Neuronal stem cell (in vitro differentiated cells): ENCODE results near the gene PIN1. TPM values are rescaled to one million over a fixed set of nuclear protein-coding genes. Genes with fewer than 3 reads are reported as not detected.

Source experiments
- DNase-seq: peaks from one replicate; pipeline ENCODE4 v3.0.0-alpha.2; 2013; ENCODE audit warnings: low spot score
- H2AFZ ChIP-seq: one replicate; pipeline ENCODE4 v1.6.1; 2013; ENCODE audit warnings: mild to moderate bottlenecking, low read length, inconsistent platforms
- H2AK5ac ChIP-seq: 2 replicates; pipeline ENCODE4 v1.6.1; 2013; ENCODE audit warnings: low read depth, mild to moderate bottlenecking, inconsistent platforms, low read length, moderate library complexity, mixed read lengths
- H2BK120ac ChIP-seq: 2 replicates; pipeline ENCODE4 v1.6.1; 2013; ENCODE audit warnings: low read depth, mild to moderate bottlenecking, inconsistent platforms, low read length, moderate library complexity, mixed read lengths
- H2BK12ac ChIP-seq: one replicate; pipeline ENCODE4 v1.6.1; 2013; ENCODE audit warnings: low read length, inconsistent platforms
- H2BK15ac ChIP-seq: 2 replicates; pipeline ENCODE4 v1.6.1; 2013; ENCODE audit warnings: mild to moderate bottlenecking, low read length, inconsistent platforms, mixed read lengths
- H2BK5ac ChIP-seq: one replicate; pipeline ENCODE4 v1.6.1; 2013; ENCODE audit warnings: inconsistent platforms, mild to moderate bottlenecking, low read length, moderate library complexity
- H3K14ac ChIP-seq: one replicate; pipeline ENCODE4 v1.6.1; 2013; ENCODE audit warnings: low read length, inconsistent platforms
- H3K18ac ChIP-seq: 2 replicates; pipeline ENCODE4 v1.6.1; 2013; ENCODE audit warnings: low read length, inconsistent platforms
- H3K23ac ChIP-seq: 2 replicates; pipeline ENCODE4 v1.6.1; 2013; ENCODE audit warnings: low read depth, mild to moderate bottlenecking, mixed read lengths, low read length, inconsistent platforms; ENCODE audit not compliant: poor library complexity
- H3K27ac ChIP-seq: replicated peaks from 3 replicates; pipeline ENCODE4 v1.5.1; 2013; ENCODE audit warnings: low read length, inconsistent platforms
- H3K27me3 ChIP-seq, 3 experiments: 2 replicates each; pipeline ENCODE4 v1.6.1; 2013; ENCODE audit warnings: low read length in 3 of 3, mild to moderate bottlenecking in 2 of 3, inconsistent platforms in 1 of 3, low read depth in 1 of 3, mixed read lengths in 1 of 3, moderate library complexity in 1 of 3; ENCODE audit not compliant: control insufficient read depth in 3 of 3, insufficient read depth in 3 of 3
- H3K36me3 ChIP-seq, 2 donors: replicated peaks in 1 of 2; 2 replicates each; pipeline ENCODE4 v1.6.1; 2013; ENCODE audit warnings: low read length in 2 of 2; ENCODE audit not compliant: control insufficient read depth in 2 of 2, insufficient read depth in 2 of 2
- H3K4ac ChIP-seq: 2 replicates; pipeline ENCODE4 v1.6.1; 2013; ENCODE audit warnings: inconsistent platforms, mild to moderate bottlenecking, low read length, moderate library complexity
- H3K4me1 ChIP-seq, 2 donors: 1 replicate in 1 of 2; 2 replicates in 1 of 2; pipeline ENCODE4 v1.6.1; 2013; ENCODE audit warnings: low read length in 2 of 2, low read depth in 1 of 2; ENCODE audit not compliant: control insufficient read depth in 2 of 2, insufficient read depth in 1 of 2
- H3K4me2 ChIP-seq: one replicate; pipeline ENCODE4 v1.6.1; 2013; ENCODE audit warnings: mild to moderate bottlenecking, low read length, inconsistent platforms; ENCODE audit not compliant: insufficient read depth, poor library complexity, severe bottlenecking
- H3K4me3 ChIP-seq, 2 donors: 2 replicates each; pipeline ENCODE4 v1.5.1; 2013; ENCODE audit warnings: low read length in 2 of 2, mild to moderate bottlenecking in 2 of 2, inconsistent platforms in 1 of 2, moderate library complexity in 1 of 2
- H3K79me1 ChIP-seq: one replicate; pipeline ENCODE4 v1.6.1; 2013; ENCODE audit warnings: low read depth, mild to moderate bottlenecking, inconsistent platforms, low read length, moderate library complexity
- H3K9ac ChIP-seq: one replicate; pipeline ENCODE4 v1.6.1; 2013; ENCODE audit warnings: mild to moderate bottlenecking, low read depth, low read length, inconsistent platforms; ENCODE audit not compliant: poor library complexity
- H3K9me3 ChIP-seq, 2 donors: replicated peaks in 1 of 2; 2 replicates each; pipeline versions ENCODE3 to v1.6.1; 2013; ENCODE audit warnings: low read length in 2 of 2, mild to moderate bottlenecking in 2 of 2, inconsistent platforms in 1 of 2, low read depth in 1 of 2, mixed read lengths in 1 of 2, moderate library complexity in 1 of 2; ENCODE audit not compliant: control insufficient read depth in 2 of 2, insufficient read depth in 1 of 2
- H4K8ac ChIP-seq: one replicate; pipeline ENCODE4 v1.6.1; 2013; ENCODE audit warnings: low read depth, mild to moderate bottlenecking, inconsistent platforms, low read length, moderate library complexity
- H4K91ac ChIP-seq: one replicate; pipeline ENCODE4 v1.6.1; 2013; ENCODE audit warnings: low read length, low read depth, mild to moderate bottlenecking, inconsistent platforms; ENCODE audit not compliant: poor library complexity
- WGBS, 2 donors: extraction: QIAGEN DNeasy Blood & Tissue Kit; methylation state at CpG; one replicate each; pipeline ENCODE4 v1.1.7; 2013; ENCODE audit warnings: missing lambda C conversion rate in 2 of 2, mixed read lengths in 1 of 2; ENCODE audit not compliant: insufficient read length in 2 of 2, insufficient replicate concordance in 1 of 2; ENCODE audit errors: extremely low coverage in 2 of 2; 5-methylcytosine and 5-hydroxymethylcytosine counted together
- polyA plus RNA-seq, 2 experiments: library from polyadenylated mRNA; stranded (reverse); fragments of 200-250 nt; gene quantifications; one replicate each; pipeline ENCODE4 v1.2.3, GENCODE V29; 2013

PIN1 gene
- 78.9 TPM for polyA plus RNA-seq (2013, experiment 1 of 2)
- 76.3 TPM for polyA plus RNA-seq (2013, experiment 2 of 2)

DNA sequence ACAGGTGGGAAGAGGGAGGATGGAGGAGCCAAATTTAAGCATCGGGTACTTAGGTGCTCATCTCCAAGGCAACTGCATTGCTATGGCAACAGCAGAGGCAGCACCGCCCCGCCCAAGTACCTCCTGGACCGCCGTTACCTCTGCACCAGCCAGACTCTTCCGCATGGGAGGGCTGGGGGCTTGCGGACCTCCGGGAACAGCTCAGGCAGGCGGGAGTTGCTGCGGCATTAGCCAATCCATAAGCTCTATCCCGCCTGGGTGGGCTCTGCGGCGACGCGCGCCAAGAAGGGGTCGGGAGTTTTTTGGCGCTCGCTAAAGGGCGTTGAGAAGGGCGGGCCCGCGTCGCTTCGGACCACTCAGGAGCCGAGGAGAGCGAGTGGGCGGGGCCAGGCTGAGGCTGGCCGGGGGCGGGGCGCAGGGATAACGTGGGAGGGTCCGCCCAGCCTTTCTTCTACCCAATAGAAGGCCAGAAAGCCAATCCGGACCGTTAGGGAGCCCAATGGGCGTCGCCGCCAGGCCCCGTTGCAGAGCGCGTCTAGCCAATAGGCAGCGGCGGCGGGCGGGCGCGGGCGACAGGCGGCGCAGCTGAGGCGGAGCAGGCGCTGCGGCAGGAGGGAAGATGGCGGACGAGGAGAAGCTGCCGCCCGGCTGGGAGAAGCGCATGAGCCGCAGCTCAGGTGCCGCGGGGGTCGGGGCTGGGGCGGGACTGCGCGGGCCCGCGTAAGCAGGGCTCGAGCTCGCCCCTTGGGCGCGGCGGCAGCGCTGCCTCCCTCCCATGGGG, at the start of gene PIN1:
Gene PIN1, plus strand, starts transcription at position 593 of the 781 bp plus-strand sequence. Its CDS starts 27 bp downstream, at position 620.
- peak; percentile 100 for DNase-seq
- H3K4me3 ChIP-seq: peak within 1 kb of the TSS; percentile 89 to 92
- no peaks in the 10 kb centered on the region for H3K27me3 ChIP-seq
- peak within 1 kb of the TSS; percentile 90 for H3K23ac ChIP-seq
- H3K79me1 ChIP-seq: peaks cover 14% of the 10 kb centered on the region
- H3K4me1 ChIP-seq: peaks cover 4 to 5% of the 10 kb centered on the region in 2 donors
- H2AK5ac ChIP-seq: peak within 1 kb of the TSS; percentile 98
- no peak within 1 kb of the TSS for H3K4ac ChIP-seq
- H3K4me2 ChIP-seq: peak within 1 kb of the TSS; percentile 89
- no peak within 1 kb of the TSS for H3K14ac ChIP-seq
- peak within 1 kb of the TSS; percentile 19 for H3K27ac ChIP-seq
- H4K91ac ChIP-seq: no peak within 1 kb of the TSS
- H2BK5ac ChIP-seq: peak within 1 kb of the TSS; percentile 75
- WGBS, 2 donors: no CpG with 5 or more reads among the region's 73 CpGs
- no peaks in the 10 kb centered on the region for H3K9me3 ChIP-seq
- H2BK12ac ChIP-seq: no peak within 1 kb of the TSS
- H2BK120ac ChIP-seq: no peak within 1 kb of the TSS
- H2BK15ac ChIP-seq: peak within 1 kb of the TSS; percentile 89
- no peak within 1 kb of the TSS for H4K8ac ChIP-seq
- peak within 1 kb of the TSS; percentile 85 for H3K9ac ChIP-seq
- H2AFZ ChIP-seq: peak within 1 kb of the TSS; percentile 84
- peaks cover 11 to 45% of the 10 kb centered on the region in 2 donors for H3K36me3 ChIP-seq
- peak within 1 kb of the TSS; percentile 94 for H3K18ac ChIP-seq

DNA sequence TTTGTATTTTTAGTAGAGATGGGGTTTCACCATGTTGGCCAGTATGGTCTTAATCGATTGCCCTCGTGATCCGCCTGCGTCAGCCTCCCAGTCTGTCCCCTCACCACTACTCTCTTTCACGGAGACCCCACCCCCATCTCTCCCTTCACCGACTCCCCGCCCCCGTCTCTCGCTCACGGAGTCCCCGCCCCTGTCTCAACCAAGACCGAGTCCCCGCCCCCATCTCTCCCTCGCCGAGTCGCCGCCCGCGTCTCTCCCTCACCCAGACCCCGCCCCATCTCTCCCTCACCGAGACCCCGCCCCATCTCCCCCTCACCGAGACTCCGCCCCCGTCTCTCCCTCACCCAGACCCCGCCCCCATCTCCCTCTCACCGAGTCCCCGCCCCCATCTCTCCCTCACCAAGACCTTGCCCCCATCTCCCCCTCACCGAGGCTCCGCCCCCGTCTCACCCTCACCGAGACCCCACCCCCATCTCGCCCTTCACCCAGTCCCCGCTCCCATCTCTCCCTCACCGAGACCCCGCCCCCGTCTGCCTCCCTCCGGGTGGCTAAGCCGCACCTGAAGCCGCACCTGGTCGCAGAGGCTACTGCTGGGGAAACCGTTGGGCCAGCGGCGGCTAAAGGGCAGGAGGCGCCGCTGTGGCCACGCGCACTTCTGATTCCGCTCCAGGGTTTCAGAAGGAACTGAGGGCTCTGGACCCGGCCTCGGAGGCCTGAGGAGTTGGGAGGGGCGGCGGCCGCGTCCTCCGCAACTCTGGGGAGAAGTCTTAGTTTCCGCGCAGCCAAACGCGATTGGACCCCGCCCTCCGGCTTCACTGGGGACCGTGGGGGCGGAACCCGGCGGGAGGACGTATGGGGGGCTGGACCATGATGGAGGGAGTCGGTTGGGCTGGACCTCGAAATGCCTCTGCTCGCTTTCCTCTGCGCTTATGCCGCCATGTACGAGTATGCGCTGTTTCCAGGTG, 49.5 kb upstream of the PIN1 start:
- Histone ChIP-seq H4K8ac (no peak overlapping the region), H3K4me2 (peak overlapping the region; percentile 89), H2AK5ac (no peak overlapping the region), H3K4ac (no peak overlapping the region), H3K79me1 (no peaks in the 10 kb centered on the region), H3K18ac (peak overlapping the region; percentile 99), H3K23ac (peak overlapping the region; percentile 98), H2AFZ (peak overlapping the region; percentile 100), H3K27ac (peak overlapping the region; percentile 99), H3K27me3 (no peaks in the 10 kb centered on the region), H3K36me3 (no peaks in the 10 kb centered on the region), H3K4me3 (peak overlapping the region; percentile 71 to 94), H3K9ac (peak overlapping the region; percentile 90), H3K9me3 (no peaks in the 10 kb centered on the region), H2BK5ac (peak overlapping the region; percentile 99), H3K4me1 (peaks cover 7 to 8% of the 10 kb centered on the region in 2 donors), H2BK12ac (peak overlapping the region; percentile 58), H4K91ac (no peak overlapping the region), H2BK15ac (peak overlapping the region; percentile 75), H3K14ac (peak overlapping the region; percentile 84), H2BK120ac (no peak overlapping the region)
- WGBS, 2 donors: no CpG with 5 or more reads among the region's 74 CpGs
- DNase-seq: peak; percentile 98

DNA sequence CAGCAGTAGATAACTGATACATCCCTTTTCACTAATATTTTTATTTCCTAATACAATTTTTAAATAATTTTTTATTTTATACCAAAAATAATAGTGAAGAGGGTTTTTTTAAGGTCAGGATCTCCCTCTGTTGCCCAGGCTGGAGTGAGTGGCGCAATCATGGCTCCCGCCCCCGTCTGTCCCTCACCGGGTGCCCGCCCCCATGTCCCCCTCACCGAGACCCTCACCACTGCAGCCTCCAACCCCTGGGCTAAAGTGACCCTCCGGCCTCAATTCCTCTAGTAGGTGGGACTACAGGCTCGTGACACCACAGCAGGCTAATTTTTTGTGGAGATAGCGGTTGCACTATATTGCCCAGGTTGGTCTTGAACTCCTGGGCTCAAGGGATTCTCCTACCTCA, 48.8 kb upstream of the PIN1 start:
- Histone ChIP-seq H4K91ac (no peak overlapping the region), H3K14ac (no peak overlapping the region), H3K9me3 (no peaks in the 10 kb centered on the region), H3K36me3 (no peaks in the 10 kb centered on the region), H3K18ac (peak overlapping the region; percentile 86), H3K79me1 (no peaks in the 10 kb centered on the region), H4K8ac (no peak overlapping the region), H2AFZ (peak overlapping the region; percentile 100), H3K4me3 (peak overlapping the region in 1 of 2 donors; percentile 71), H3K27me3 (no peaks in the 10 kb centered on the region), H3K4ac (no peak overlapping the region), H2BK120ac (no peak overlapping the region), H2AK5ac (no peak overlapping the region), H2BK15ac (peak overlapping the region; percentile 32), H3K4me2 (peak overlapping the region; percentile 89), H3K9ac (no peak overlapping the region), H3K27ac (peak overlapping the region; percentile 99), H3K4me1 (peaks cover 7 to 8% of the 10 kb centered on the region in 2 donors), H2BK12ac (no peak overlapping the region), H2BK5ac (no peak overlapping the region), H3K23ac (no peak overlapping the region)
- no peak for DNase-seq
- WGBS, 2 donors: no CpG with 5 or more reads among the region's 9 CpGs
